Suprapubic skin (tissue), 4 donors: ENCODE measurements around the gene CYSRT1. TPM values are rescaled to one million over a fixed set of nuclear protein-coding genes. Genes with fewer than 3 reads are reported as not detected.

Source experiments
- DNase-seq, 2 donors: peaks; one replicate each; pipeline ENCODE4 v3.0.0-alpha.2; 2019; ENCODE audit warnings: low spot score in 2 of 2
- H3K27ac ChIP-seq: fragments of 200-600 bp; sonication (generic); one replicate; pipeline ENCODE4 v1.5.1; 2019
- H3K27me3 ChIP-seq: fragments of 200-600 bp; sonication (generic); one replicate; pipeline ENCODE4 v1.5.1; 2019
- H3K36me3 ChIP-seq: fragments of 200-600 bp; sonication (generic); one replicate; pipeline ENCODE4 v1.5.1; 2019
- H3K4me1 ChIP-seq: fragments of 200-600 bp; sonication (generic); one replicate; pipeline ENCODE4 v1.5.1; 2019
- H3K4me3 ChIP-seq: fragments of 200-600 bp; sonication (generic); one replicate; pipeline ENCODE4 v1.5.1; 2019; ENCODE audit warnings: mild to moderate bottlenecking
- H3K9me3 ChIP-seq: fragments of 200-600 bp; sonication (generic); one replicate; pipeline ENCODE4 v1.5.1; 2019
- EP300 ChIP-seq: sonication (generic); formaldehyde crosslinking; IDR thresholded peaks from one replicate; pipeline ENCODE4 v1.6.1; 2017; ENCODE audit warnings: antibody characterized with exemption
- POLR2A ChIP-seq, 2 donors: fragments of 450-650 bp; IDR thresholded peaks; one replicate each; pipeline ENCODE4 v1.6.1; 2017; ENCODE audit warnings: antibody characterized with exemption in 2 of 2, mild to moderate bottlenecking in 2 of 2, moderate library complexity in 2 of 2
- POLR2AphosphoS5 ChIP-seq, 3 donors: sonication (generic); formaldehyde crosslinking; IDR thresholded peaks; one replicate each; pipeline ENCODE4 v1.6.1; 2017; ENCODE audit warnings: antibody characterized with exemption in 3 of 3
- WGBS: methylation state at CpG from one replicate; pipeline ENCODE4 v1.1.5; 2018; 5-methylcytosine and 5-hydroxymethylcytosine counted together
- total RNA-seq, 4 donors: library from RNA; depleted of rRNA; stranded (reverse); fragments of >200 nt; gene quantifications; one replicate each; pipeline ENCODE4 v1.1.0, GENCODE V29; 2016
- TF ChIP-seq, protein P1 (sequence below), 2 donors: fragments of 200-600 bp in 1 of 2; fragments of 450-650 bp in 1 of 2; sonication (generic) in 1 of 2; IDR thresholded peaks; one replicate each; pipeline ENCODE4 v1.5.1; 2016 to 2019; ENCODE audit warnings: antibody characterized with exemption in 2 of 2, mild to moderate bottlenecking in 1 of 2, moderate library complexity in 1 of 2

Gene CYSRT1
- total RNA-seq, 4 donors from 2014 or later, result 22.8 to 65.7 (median 44.2) TPM

DNA sequence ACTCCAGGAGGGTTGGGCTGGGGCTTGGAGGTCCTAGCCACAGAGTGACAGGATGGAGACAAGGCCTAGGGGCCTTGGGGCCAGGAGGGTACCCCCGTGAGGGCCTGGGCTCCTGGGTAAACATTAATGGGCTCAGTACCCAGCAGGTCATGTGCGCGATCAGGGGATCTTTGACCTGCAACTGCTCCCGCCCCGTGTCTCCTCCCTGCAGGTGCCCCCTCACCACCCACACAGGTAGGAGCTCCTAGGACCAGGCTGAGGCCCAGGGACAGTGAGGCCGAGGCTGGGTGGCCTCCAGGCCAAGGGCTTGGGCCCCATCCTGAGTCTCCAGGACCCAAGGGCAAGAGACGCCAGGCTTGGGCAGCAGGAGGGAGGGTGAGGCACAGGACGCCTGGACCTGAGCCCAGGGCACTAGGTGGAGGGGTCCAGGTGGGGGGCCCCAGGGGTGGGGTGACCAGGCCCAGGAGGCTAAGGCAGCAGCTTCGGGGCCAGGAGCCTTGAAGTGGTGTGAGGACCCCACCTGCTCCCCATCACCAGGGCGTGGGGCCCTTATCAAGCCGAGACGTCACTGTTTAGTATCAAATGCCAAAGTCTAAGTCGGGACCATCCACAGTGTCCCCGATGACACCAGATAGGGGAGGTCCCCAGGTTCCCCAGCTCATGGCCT, 5.9 kb downstream of the CYSRT1 start, which contains the start of gene SLC34A3:
Gene SLC34A3 (plus strand): TSS at position 197 of the 667 bp plus-strand sequence. CDS start 802 bp downstream, outside the sequence.
- no peaks in the 10 kb centered on the region for H3K36me3 ChIP-seq
- peaks cover 21% of the 10 kb centered on the region for H3K4me1 ChIP-seq
- TF ChIP-seq, protein P1, sequence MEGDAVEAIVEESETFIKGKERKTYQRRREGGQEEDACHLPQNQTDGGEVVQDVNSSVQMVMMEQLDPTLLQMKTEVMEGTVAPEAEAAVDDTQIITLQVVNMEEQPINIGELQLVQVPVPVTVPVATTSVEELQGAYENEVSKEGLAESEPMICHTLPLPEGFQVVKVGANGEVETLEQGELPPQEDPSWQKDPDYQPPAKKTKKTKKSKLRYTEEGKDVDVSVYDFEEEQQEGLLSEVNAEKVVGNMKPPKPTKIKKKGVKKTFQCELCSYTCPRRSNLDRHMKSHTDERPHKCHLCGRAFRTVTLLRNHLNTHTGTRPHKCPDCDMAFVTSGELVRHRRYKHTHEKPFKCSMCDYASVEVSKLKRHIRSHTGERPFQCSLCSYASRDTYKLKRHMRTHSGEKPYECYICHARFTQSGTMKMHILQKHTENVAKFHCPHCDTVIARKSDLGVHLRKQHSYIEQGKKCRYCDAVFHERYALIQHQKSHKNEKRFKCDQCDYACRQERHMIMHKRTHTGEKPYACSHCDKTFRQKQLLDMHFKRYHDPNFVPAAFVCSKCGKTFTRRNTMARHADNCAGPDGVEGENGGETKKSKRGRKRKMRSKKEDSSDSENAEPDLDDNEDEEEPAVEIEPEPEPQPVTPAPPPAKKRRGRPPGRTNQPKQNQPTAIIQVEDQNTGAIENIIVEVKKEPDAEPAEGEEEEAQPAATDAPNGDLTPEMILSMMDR (IDR thresholded peaks at IDR 0.05), result no peak
- TF ChIP-seq POLR2A (IDR thresholded peaks at IDR 0.05), result no peak
- TF ChIP-seq POLR2AphosphoS5 (IDR thresholded peaks at IDR 0.05), result no peak
- TF ChIP-seq EP300, result no peak
- no peaks in the 10 kb centered on the region for H3K9me3 ChIP-seq
- WGBS, result no CpG with 5 or more reads among the region's 14 CpGs
- peaks cover 78% of the 10 kb centered on the region for H3K27me3 ChIP-seq
- no peak within 1 kb of the TSS for H3K4me3 ChIP-seq
- no peak within 1 kb of the TSS for H3K27ac ChIP-seq
- no peak for DNase-seq

DNA sequence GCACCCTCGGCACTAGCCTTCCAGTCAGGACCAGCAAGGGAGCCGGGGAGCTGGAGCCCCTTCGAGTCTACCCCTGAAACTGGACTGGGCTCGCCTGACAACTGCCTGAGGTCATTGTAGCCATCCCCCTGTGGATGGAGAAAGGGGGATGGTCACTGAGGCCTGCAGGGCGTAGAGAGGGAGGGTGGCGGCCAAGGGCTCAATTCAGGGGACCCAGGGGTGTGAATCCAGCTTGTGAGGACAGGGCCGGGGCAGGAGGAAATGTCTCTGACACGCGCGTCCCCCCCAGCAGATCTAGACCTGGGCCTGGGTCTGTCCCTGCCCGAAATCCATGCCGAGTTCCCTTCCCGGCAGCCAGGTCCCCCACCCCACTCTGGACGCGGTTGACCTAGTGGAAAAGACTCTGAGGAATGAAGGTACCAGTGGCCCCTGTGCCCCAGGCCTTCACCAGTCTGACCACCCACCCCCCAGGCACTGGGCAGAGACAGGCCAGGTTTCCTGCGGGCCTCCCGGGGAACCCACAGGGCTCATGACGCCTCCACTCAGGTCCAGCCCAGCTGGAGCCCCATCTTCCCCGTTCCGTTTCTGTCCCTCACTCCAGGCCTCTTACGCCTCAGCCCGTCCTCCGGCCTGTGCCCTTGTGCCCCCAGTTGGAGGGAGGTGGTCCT, 6.5 kb downstream of the CYSRT1 start:
- no peak overlapping the region for H3K4me3 ChIP-seq
- 76% methylated on average over 19 of the region's 23 CpGs for WGBS

DNA sequence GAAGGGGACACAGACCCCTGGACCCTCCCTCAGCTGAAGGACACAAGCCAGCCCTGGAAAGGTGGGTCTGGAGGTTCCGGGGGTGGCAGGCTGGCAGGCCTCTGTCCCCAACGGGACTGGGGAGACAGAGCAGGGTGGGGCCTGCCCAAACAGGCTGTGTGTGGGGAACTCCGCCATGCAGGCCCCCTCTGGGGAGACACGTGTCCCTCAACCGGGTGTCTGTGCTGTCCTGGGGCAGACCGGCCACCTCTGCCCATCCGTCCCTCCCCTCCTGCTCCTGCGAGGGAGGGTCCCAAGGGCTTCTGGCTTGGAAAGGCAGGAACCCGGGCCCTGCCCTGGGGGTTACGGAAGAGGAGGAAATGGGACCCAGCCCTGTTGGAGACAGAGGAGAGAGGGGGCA, 7.1 kb downstream of the CYSRT1 start:
- DNase-seq, result no peak
- Histone ChIP-seq H3K27me3 (peaks cover 80% of the 10 kb centered on the region), H3K9me3 (no peaks in the 10 kb centered on the region), H3K4me1 (peaks cover 22% of the 10 kb centered on the region), H3K27ac (no peak overlapping the region), H3K36me3 (no peaks in the 10 kb centered on the region), H3K4me3 (no peak overlapping the region)
- whole genome bisulfite sequencing, result 57% methylated on average over 10 of the region's 10 CpGs
- no peak for TF ChIP-seq POLR2AphosphoS5 (IDR thresholded peaks at IDR 0.05)
- no peak for TF ChIP-seq POLR2A (IDR thresholded peaks at IDR 0.05)
- TF ChIP-seq, protein P1 (IDR thresholded peaks at IDR 0.05), result no peak
- TF ChIP-seq EP300, result no peak

More for the DNA sequence above, 6.5 kb downstream of the CYSRT1 start:
- no peak for TF ChIP-seq POLR2A (IDR thresholded peaks at IDR 0.05)
- TF ChIP-seq, protein P1 (IDR thresholded peaks at IDR 0.05), result no peak
- no peak for TF ChIP-seq EP300
- TF ChIP-seq POLR2AphosphoS5 (IDR thresholded peaks at IDR 0.05), result no peak
- peaks cover 80% of the 10 kb centered on the region for H3K27me3 ChIP-seq
- no peak for DNase-seq
- no peaks in the 10 kb centered on the region for H3K36me3 ChIP-seq
- H3K27ac ChIP-seq, result no peak overlapping the region
- peaks cover 22% of the 10 kb centered on the region for H3K4me1 ChIP-seq
- no peaks in the 10 kb centered on the region for H3K9me3 ChIP-seq

DNA sequence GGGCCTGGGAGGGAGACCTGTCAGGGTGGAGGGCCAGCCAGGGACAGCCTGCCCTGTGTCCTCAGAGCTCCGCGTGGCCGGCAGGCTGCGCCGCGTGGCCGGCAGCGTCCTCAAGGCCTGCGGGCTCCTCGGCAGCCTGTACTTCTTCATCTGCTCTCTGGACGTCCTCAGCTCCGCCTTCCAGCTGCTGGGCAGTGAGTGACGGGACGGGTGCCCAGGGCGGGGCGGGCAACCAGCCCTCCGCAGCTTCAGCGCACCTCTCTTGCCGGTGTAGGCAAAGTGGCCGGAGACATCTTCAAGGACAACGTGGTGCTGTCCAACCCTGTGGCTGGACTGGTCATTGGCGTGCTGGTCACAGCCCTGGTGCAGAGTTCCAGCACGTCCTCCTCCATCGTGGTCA, 7.5 kb downstream of the CYSRT1 start:
- TF ChIP-seq POLR2AphosphoS5 (IDR thresholded peaks at IDR 0.05) (no peak), EP300 (no peak), POLR2A (IDR thresholded peaks at IDR 0.05) (no peak)
- TF ChIP-seq, protein P1 (IDR thresholded peaks at IDR 0.05), result no peak
- Histone ChIP-seq H3K4me1 (peaks cover 22% of the 10 kb centered on the region), H3K4me3 (no peak overlapping the region), H3K27ac (no peak overlapping the region), H3K9me3 (no peaks in the 10 kb centered on the region), H3K36me3 (no peaks in the 10 kb centered on the region), H3K27me3 (peaks cover 80% of the 10 kb centered on the region)
- no peak for DNase-seq
- WGBS, result 64% methylated on average over 16 of the region's 24 CpGs
